Measurements from ENCODE around the gene IRAK1.

IRAK1 gene

DNA sequence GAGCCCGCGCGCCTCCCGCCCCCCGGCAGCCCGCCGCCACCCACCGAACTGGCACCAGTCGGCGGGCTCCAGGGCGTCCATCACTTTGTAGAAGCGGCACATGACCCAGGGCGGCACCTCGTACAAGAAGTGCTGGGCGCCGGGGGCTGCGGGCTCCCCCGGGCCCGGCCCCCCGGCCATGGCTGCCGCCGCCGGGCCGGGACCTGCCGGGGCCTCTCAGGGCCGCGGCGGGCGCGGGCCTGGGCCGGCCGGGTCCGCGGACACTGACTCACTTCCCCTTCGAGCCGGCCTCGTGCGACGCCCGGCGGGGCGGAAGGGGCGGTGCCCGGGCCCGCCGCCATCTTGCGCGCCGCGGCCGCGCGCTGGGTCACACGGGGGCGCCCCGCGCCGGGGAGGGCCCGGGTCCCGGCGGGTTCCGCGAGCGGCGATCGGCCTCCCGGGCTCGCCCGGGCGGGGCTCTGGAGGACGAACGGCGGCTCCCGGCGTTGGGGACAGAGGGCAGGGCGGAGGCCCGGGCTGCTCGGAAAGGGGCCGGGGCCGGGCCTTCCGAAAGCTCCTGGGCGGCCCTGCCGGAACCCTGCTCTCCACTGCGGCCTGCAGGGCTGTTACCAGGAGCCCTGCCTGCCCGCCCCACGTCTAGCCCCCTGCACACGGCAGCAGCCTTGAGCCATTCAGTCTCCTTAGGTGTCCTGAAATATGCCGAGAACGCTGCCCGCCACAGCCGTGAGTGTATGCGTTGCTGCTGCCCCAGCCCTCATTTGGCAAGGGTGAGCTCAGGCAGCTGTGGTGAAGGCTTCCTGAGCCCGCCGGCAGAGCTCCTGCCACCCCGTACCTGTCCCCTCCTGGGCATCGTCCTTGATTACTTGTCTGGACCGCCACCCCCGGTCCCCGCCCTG, at the start of gene IRAK1:
TSS of gene IRAK1 (minus strand) at position 270 of the 896 bp plus-strand sequence. CDS start at position 180, 90 bp downstream.
- DNase-seq, result peak; percentile 76

DNA sequence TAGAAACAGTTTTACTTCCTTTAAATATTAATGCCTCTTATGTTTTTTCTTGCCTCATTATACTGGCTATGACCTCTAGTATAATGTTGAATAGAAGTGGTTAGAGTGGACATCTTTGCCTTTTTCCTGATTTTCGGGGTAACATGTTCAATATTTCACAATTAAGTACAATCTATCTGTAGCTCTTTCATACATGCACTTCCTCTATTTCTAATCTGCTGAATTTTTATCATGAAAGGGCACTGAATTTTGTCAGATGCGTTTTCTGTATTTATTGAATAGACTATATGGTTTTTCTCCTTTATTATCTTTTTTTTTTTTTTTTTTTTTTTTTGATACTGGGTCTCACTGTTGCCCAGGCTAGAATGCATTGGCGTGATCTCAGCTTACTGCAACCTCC, 48.9 kb upstream of the IRAK1 start:
- no peak for DNase-seq

DNA sequence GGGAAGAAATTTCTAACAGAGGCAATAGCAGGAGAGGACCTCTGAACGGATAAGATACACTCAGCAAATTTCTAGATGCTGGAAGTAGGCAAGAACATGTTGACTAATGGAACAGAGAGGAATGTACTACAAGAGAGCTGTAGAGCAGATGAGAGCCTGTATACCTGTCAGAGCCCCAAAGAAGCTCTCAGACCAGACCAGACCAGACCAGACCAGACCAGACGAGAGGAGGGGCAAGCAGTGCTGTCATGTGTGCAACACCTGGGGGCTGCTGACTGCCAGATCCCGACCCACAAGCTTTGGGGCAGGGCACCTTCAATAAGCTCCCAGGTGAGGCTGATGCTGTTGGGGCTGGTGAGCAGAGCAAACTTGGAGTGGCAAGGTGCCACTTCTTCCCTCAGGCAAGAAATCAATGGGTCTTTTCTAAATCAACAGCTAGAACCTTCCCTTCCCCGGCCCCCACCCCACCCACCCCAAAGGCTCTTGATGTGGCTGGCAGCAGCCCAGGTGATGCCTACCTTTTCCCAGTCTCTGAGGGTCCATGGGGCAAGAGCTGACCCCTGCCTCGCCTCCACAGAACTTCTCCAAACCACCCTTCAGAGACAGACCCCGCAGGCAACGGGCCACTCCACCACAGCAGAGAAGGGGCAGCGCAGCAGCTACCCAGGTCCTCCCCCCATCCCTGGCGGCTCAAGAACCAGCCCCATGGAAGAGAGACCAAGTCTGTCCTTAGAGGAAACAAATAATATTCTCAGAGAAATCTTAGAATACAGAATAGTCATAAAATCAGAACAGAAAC, 45.1 kb upstream of the IRAK1 start:
- no peak for DNase-seq

DNA sequence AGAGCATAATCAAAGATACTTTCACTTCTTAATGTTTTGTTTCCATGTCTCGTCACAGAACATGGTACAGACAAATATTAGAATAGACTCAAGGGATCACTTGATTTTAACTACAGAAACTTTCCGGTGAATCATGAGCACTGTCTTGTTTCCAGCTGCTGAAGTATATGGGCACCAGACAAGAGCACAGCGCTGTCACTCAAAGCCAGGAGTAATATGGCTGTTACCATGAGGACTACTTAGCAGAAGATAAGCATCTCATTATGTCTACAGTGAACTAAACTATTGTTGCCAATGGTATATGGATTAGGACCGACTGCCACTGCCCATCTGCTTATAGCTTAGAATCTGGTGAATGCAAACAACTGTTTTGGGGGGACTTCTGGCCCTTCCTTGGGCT, 43.5 kb upstream of the IRAK1 start:
- no peak for DNase-seq

DNA sequence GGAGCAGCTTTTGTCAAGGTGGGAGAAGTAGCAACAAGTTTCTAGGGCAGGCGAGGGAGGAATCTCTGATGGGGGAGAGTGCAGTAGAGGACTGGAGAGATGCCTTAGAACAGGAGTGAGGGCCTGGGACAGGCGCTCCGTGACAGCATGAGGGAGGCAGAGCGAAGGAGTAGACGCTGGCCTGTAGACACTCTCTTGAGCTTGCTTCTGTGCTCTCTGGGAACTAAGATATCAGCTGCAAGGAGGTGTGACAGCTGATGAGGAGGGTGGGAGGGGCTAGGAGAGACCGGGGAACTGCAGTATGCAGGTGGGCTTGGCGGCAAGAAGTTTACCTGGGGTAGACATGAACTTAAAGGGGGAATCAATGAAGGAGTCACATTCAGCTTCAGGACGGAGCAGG, 42.1 kb upstream of the IRAK1 start:
- no peak for DNase-seq

DNA sequence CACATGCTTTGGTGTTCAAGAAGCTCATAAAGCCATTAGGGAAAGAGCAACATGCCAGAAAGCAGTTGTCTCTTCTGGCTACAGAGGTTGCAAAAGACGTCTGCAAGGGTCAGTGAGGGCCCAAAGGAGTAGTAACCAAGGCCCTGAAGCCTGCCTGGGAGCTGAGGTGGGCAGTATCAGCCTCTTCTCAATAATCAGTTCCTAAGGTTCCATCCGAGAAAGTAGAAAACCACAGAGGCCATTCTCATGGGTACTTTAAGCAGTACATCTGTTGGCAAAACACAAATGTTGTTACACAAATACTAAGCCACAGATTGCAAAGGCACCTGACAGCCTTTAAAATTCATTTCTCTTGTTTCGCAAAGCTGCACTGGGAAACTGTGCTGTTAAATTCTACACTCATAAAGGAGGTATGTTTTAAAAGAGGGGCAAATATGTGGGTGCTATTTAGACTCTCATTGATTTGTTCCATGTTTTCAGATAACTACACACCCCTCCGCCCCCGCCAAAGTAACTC, 40.1 kb upstream of the IRAK1 start:
- DNase-seq, result no peak

DNA sequence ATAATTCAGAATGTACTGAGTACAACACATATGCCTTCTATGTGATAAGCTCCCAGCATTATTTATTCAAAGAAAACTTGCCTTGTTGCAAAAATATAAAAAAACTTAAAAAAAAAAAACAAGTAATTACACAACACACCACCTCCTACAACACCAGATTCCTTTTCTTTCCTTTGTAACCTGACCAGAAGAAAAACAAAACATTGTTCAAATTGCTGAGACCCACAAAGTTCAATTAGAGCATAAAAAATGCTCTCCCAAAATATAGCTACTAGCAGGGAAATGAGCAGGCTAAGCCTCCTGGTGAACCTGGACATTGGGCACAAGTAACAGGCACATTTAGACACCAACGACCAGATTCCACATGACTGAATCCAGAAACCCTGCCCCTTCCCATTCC, 39.5 kb upstream of the IRAK1 start:
- no peak for DNase-seq

DNA sequence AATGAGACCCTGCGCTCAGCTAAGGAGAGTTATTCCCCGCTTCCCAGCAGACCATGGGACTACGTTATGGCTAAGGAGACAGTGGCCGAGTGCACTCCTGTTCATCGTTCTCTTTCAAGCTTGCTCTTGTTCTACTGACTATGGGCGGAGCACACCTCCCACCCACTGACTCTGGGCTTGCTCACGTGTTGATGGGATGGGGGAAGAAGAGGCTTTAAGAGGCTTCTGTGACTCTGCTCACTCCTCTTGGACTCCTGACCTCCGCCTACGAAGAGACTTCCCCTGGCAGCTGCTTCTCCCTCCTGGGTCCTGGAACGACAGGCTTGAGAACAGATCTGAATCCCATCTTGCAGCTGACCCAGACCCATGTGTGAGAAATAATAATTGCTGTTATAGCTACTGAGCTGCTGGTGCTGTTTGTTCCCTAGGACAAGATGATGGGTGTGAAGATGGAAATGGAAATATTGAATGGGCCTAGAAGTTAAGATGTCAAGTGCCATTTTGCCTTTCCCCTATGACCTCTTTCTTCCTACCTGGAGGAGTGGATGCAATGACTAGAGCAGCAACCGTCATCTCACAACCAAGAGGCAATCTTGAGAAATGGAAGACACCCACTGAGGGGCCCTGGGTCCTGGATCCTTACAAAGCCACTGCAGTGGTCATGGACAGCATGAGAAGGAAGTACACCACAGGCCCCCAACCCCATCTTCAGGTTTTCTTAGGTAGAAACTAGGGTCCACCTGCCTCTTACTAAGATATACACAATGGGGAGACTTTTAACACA, 38.7 kb upstream of the IRAK1 start:
- DNase-seq, result no peak

DNA sequence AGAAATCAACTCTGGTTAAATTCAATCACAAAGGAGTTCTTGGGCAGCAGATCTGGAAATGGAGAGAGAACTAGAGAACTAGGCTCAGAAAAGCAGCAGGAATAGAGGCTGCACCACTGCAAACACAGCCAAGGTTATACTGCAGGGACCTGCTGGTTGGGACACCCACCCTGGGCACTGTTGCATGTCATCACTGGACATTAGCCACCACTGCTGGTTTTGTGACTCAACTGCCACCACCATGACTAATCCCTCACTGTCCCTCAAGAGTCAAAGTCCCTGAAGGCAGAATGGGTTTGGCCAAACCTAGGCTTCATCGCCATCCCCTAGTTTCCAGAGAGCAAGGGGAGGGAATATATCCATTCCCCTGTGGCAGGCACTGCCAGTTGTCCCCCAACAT, 38.1 kb upstream of the IRAK1 start:
- no peak for DNase-seq

DNA sequence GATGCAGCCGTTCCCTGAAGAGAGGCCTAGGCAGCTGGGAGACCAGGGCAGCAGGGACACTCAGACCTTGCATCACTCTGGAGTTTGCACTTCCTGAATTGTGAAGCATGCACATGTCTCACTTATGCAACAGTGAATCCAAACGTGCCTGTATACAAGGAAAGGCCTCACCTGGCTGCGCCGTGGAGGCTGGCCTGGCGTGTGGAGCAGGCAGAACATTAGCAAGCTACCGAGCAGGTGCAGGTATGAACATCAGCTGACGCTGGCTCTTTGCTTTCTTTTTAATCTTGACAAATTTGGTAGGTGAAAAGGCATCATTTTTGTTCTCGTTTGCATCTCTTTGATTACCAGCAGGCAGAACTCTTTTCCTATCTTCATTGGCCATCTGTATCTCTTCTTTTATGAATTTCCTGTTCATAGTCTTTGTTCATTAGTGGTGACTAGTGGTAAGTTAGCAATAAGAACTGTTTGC, 37.1 kb upstream of the IRAK1 start:
- DNase-seq, result no peak

DNA sequence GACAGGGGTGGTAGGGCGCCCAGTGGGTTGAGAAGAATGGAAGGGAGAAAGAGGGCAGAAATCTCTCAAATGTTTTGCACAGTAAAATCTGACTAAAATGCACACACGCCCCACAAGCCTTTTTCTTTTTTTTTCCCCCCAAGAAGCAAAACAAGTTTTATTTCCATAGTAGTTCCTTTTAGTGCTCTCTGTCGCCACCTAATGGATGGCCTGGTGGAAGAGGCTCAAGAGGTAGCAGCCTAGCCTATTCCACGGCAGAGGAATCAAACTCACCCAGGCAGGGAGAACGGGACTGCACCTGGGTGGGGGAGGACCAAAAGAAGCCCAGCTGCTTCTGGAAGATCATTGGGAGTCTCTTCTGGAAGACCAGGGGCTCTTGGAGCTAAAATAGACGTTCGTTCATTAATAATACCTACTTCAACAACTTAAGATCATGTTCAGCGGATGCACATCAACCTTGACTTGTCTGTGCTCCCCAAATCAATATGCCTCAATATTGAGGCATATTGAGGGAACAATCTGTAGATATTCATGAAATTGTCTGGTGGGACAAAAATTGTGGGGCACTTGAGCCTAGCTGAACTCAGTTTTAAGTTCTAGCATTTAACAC, 31.6 kb upstream of the IRAK1 start:
- peak; percentile 61 for DNase-seq

DNA sequence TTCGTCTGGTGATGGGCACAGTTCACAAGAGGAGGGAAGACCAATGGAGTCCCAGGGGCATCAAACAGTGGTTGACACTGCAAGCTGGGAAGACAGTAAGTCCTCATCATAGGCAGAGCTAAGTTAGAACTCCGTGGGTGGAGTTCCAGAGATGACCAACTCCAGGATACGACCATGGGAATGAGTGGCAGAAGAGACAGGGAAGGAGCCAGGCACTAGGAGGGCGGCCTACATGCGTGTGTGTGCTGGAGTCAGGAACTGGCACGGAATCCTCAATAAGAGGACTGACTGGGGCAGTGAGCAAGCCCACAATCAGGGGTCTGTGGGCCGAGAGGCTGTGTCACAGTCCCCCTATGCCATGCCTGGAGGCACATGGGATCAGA, 30.4 kb upstream of the IRAK1 start:
- DNase-seq, result no peak

DNA sequence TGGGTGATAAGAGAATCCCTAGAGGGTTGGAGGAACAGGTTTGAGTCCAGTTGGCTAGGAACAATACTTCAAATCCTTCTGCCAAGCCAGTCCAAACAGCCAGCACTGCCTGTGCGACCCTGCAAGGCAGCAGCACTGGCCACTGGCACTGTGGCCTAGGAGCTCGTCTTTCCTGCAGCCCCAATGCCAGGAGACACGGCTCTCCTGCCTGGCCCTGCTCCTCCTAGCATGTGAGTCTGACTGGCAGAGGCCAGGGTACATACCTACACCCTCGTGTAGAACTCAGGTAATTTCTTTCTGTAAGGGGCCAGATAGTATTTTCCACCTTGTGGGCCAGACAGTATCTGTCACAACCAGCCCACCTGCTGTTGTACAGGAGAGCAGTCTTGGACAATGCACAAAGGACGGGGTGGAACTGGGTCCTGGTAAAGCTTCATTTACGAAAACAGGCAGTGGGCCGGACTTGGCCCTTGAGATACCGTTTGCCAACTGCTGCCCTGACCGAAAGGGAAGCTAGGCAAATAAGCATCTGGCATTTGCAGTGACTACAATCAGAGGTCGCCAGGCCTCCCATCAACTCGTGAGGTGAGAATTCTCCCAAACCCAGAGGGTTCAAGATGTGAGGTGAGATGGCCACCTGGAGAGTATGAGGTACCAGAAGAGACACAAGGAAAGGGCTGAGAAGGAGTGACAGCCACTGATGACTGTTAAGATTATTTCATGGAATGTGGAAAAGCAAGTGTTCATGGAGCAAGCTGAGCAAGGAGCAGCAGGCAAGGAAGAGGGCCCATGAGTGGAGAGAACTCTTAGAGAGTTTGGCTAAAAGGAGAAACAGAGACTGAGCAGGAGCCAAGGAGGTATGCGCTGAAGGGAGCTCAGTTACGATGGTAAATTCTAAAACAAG, 29.8 kb upstream of the IRAK1 start:
- DNase-seq, result no peak

DNA sequence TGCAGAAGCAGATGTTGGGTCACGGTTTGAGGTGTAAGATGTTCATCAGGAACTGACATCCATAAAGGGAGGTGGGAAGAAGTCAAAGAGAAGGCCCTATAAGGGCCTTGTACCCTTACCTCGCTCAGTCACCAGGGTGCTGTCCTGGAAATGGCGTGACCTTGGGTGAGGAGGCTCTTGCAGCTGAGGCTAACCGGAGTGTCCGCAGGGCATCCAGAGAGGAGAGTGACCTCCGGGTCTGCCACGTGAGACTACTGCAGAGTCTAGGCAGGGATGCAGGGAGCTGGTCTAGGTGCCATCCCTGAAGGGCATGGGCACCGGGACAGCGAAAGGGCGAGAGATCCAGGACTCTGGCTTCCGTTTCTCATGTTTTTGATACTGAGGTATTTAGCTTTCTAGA, 28.7 kb upstream of the IRAK1 start:
- no peak for DNase-seq

DNA sequence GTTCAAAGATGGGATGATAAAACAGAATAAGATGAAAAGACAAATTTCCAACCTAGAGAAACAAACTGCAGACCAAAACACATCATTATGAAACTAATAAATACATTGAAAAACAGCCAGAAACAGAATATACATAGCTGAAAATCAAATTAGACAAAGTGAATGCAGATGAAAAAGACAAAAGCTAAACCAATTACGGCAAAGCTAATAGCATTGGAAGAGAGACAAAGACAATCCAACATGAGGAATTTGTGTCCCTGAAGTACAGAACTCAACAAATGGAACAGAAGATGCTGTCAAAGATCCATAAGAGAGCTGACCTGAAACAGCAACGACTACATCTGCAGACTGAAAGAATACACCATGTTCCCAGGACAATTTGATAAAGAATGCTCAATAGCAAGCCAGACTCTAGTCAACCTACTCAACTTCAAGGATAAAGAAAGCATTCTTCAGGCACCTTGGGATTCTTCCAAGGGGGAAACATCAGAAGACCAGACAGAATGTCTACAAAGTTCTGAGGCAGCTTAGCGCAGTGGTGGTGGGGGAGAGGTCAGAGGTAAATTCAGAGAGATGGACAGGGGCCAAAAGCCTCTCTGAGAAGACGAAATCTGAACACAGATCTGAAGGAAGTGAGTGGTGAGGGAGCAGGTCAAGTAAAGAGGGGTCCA, 27.4 kb upstream of the IRAK1 start:
- DNase-seq, result no peak

DNA sequence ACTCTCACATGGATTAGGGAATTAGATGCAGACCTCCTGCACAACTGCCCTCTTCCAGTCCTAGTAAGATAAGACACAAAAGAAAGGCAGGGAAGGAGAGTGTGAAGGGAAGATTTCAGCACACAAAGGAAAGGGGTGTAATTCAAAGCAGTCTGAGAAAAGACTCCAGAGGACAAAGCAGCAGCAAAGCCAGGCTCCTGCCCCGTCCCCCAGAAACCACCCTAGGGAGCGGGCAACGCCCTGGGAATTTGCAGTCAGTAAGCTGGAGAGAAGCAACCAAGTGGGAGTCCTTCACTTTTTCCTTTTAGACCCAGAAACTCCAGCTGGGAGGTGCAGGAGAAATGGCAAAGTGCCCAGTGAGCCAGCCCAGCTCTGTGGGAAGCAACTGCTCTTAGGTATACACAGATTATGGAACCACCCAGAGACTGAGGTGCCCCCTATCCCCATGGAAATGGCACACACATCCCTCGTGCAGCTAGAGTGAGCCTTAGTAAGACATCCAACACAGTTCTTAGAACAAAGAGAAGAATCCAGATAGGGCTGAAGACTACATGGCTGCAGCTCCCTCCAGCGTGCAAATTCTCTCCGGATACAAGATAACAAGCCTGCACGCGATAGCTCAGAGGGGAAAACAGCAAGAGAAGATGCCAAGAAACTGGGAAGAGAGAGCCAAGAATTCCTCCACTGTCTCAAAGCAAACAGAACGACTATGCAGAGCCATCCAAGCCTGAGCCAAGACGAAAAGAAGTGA, 26.5 kb upstream of the IRAK1 start:
- DNase-seq, result peak; percentile 86

DNA sequence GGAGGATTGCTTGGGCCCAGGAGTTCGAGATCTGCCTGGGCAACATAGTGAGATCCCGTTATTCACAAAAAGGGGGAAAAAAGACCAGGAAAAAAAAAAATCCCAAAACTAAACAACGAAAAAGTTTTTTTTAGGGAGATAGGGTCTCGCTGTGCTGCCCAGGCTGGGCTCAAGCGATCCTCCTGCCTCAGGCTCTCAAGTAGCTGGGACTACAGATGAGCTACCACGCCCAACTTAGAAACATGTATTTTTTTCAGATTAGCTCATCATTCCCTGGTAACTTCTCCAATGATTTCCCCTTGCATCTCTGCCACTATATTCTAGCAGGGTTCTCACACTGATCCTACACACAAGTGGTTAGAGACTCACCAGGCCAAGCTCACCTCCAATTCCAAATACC, 24.4 kb upstream of the IRAK1 start:
- DNase-seq, result no peak

DNA sequence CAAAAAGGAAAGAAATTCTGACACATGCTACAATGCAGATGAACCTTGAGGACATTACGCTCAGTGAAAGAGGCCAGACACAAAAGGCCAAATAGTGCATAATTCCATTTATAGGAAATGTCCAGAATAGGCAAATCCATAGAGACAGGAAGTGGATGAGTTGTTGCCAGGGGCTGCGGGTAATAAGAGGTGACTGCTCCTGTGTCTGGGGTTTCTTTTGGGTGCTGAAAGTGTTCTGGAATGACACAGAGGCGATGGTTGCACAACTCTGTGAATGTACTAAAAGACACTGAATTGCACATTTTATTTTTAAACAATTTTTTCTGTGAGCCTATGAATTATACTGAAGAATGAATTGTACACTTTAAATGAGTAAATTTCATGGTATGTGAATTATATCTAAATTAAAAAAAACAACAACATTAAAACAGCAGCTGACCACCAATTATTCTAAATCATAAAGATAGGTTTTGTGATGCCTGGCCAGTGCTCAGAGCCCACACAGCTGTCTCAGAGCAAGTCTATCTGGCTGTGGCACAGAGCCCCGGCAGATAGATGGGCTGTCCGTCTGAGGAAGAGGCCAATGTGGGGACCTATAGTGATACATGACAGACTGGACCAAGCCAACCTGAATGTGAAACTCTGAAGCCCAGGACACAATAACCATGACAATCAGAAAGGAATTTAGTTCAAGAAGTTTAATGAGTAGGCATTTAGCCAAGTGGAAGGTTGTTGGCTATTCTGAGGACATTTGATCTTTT, 23.5 kb upstream of the IRAK1 start:
- DNase-seq, result no peak

DNA sequence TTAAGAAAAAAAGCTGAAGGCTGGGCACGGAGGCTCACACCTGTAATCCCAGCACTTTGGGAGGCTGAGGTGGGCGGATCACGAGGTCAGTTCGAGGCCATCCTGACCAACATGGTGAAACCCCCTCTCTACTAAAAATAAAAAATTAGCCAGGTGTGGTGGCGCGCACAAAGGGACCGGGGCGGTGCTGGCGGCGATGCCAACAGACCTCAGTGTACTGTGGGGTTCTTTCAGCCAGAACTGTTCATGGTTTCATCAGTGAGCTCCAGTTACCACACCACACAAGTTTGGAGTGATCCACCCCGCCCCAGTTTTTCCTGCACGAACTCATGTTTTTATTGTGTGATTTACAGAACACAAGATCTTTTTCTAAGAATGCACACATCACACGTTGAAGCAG, 21.2 kb upstream of the IRAK1 start:
- DNase-seq, result no peak
